Inflammatory macrophage treated with lipopolysaccharide for 1 hour (primary cell): ENCODE results near the gene CBX4.
A peak's percentile ranks its signal among the peaks of the same experiment; 100 is the strongest.

Source experiments
- DNase-seq, 2 donors: peaks; one replicate each; pipeline ENCODE4 v3.0.0-alpha.2; 2020 to 2022

The CBX4 gene

GRCh38 chr17:79811011-79811867, 28.0 kb downstream of the CBX4 start:
- DNase-seq: peak in 1 of 2 donors; percentile 40

- DNase-seq: peak; percentile 54 to 71
Observed at GRCh38 chr17:79810130-79811010, 28.9 kb downstream of the CBX4 start.

- DNase-seq: no peak
Observed at GRCh38 chr17:79809530-79810129, 29.6 kb downstream of the CBX4 start.

- DNase-seq: no peak
Observed at GRCh38 chr17:79808763-79809529, 30.3 kb downstream of the CBX4 start.

GRCh38 chr17:79806863-79807720, 32.1 kb downstream of the CBX4 start:
- no peak for DNase-seq

GRCh38 chr17:79806446-79806760, 32.8 kb downstream of the CBX4 start:
- no peak for DNase-seq

GRCh38 chr17:79804856-79805696, 34.2 kb downstream of the CBX4 start:
- no peak for DNase-seq

- DNase-seq: peak; percentile 75 to 85
Observed at GRCh38 chr17:79803997-79804855, 35.0 kb downstream of the CBX4 start.

GRCh38 chr17:79803421-79803996, 35.7 kb downstream of the CBX4 start:
- peak in 1 of 2 donors; percentile 31 for DNase-seq

- DNase-seq: no peak
Observed at GRCh38 chr17:79802736-79803420, 36.4 kb downstream of the CBX4 start.

- DNase-seq: no peak
Observed at GRCh38 chr17:79802039-79802735, 37.1 kb downstream of the CBX4 start.

GRCh38 chr17:79801156-79802038, 37.8 kb downstream of the CBX4 start:
- no peak for DNase-seq

GRCh38 chr17:79800325-79801155, 38.7 kb downstream of the CBX4 start:
- DNase-seq: peak in 1 of 2 donors; percentile 36

- DNase-seq: no peak
Observed at GRCh38 chr17:79799538-79800324, 39.5 kb downstream of the CBX4 start.

- no peak for DNase-seq
Observed at GRCh38 chr17:79799174-79799537, 40.1 kb downstream of the CBX4 start.
